HCT116 (cell line): ENCODE measurements around the gene FGD5. TPM values are rescaled to one million over a fixed set of nuclear protein-coding genes. Genes with fewer than 3 reads are reported as not detected.

Experiments
- ATAC-seq: fragments of 200-7000 bp; cut with Tn5 transposase; 2 replicates; pipeline ENCODE4 v1.9.1; 2020; ENCODE audit warnings: mild to moderate bottlenecking, moderate library complexity
- BruUV-seq: library from RNA; stranded (reverse); fragments of 400-500 nt; replicated peaks from 2 replicates; lab custom pipeline; 2021; lab: Mats Ljungman, UMichigan
- CTCF ChIA-PET: fragments of 300-600 bp; sonication (Branson Sonifier 250); formaldehyde crosslinking; loops from one replicate; lab custom pipeline; 2021; ENCODE audit warnings: antibody characterized with exemption; lab: Charles Lee
- POLR2A ChIA-PET: fragments of 300-600, 350-600 bp; sonication (Branson Sonifier 250); formaldehyde crosslinking; loops from one replicate; lab custom pipeline; 2021; ENCODE audit warnings: antibody characterized with exemption; lab: Charles Lee
- RAD21 ChIA-PET, 2 experiments: fragments of 300-600 bp; sonication (Branson Sonifier 250); formaldehyde crosslinking; loops; one replicate each; lab custom pipeline; 2023; ENCODE audit warnings: low total read pairs in 2 of 2; ENCODE audit not compliant: uncharacterized antibody in 2 of 2, unreplicated experiment in 2 of 2, low non-redundant PET in 1 of 2; lab: Charles Lee
- DNase-seq: peaks from one replicate; pipeline ENCODE4 v3.0.0-alpha.2; 2010; ENCODE audit warnings: low read depth, low spot score
- H2AFZ ChIP-seq: fragments of 200-600 bp; shearing (Covaris generic), sonication (generic); 2 replicates; pipeline ENCODE4 v1.6.1; 2017; ENCODE audit warnings: low read depth, mixed run types, mixed read lengths, antibody characterized with exemption, low read length; ENCODE audit not compliant: poor library complexity, severe bottlenecking
- H3K27ac ChIP-seq: 2 replicates; pipeline ENCODE4 v1.5.1; 2012; ENCODE audit warnings: low read depth, low read length
- H3K27me3 ChIP-seq: fragments of 200-600 bp; sonication (generic); 2 replicates; pipeline ENCODE4 v1.6.1; 2016; ENCODE audit warnings: mixed run types, low read length, mixed read lengths; ENCODE audit not compliant: insufficient read depth
- H3K36me3 ChIP-seq, 2 experiments: fragments of 200-500 bp in 1 of 2; fragments of 200-600 bp in 1 of 2; sonication (Bioruptor generic) in 1 of 2; sonication (generic) in 1 of 2; 2 replicates each; pipeline versions ENCODE4 v1.5.1 to v1.6.1; 2014 to 2016; ENCODE audit warnings: low read length in 2 of 2, inconsistent platforms in 1 of 2, mixed read lengths in 1 of 2, mixed run types in 1 of 2; ENCODE audit not compliant: insufficient read depth in 2 of 2, control insufficient read depth in 1 of 2
- H3K4me1 ChIP-seq, 2 experiments: fragments of 200-600 bp in 1 of 2; sonication (generic) in 1 of 2; 2 replicates each; pipeline versions ENCODE4 v1.5.1 to v1.6.1; 2012 to 2017; ENCODE audit warnings: low read length in 2 of 2, inconsistent platforms in 1 of 2, mild to moderate bottlenecking in 1 of 2, mixed read lengths in 1 of 2, mixed run types in 1 of 2, moderate library complexity in 1 of 2; ENCODE audit not compliant: insufficient read depth in 2 of 2, control insufficient read depth in 1 of 2
- H3K4me2 ChIP-seq: fragments of 200-600 bp; sonication (generic); 2 replicates; pipeline ENCODE4 v1.6.1; 2017; ENCODE audit warnings: mixed run types, low read length, mixed read lengths
- H3K4me3 ChIP-seq, 2 experiments: fragments of 200-600 bp in 1 of 2; sonication (generic) in 1 of 2; replicated peaks in 1 of 2; 2 replicates each; pipeline ENCODE4 v1.5.1; 2011 to 2016; ENCODE audit warnings: low read length in 2 of 2, control low read depth in 1 of 2, low read depth in 1 of 2, mild to moderate bottlenecking in 1 of 2, mixed read lengths in 1 of 2, mixed run types in 1 of 2
- H3K79me2 ChIP-seq: fragments of 200-600 bp; sonication (generic); 2 replicates; pipeline ENCODE4 v1.6.1; 2017; ENCODE audit warnings: mild to moderate bottlenecking, mixed run types, low read length, moderate library complexity, mixed read lengths; ENCODE audit not compliant: insufficient read depth
- H3K9ac ChIP-seq: fragments of 200-600 bp; sonication (generic); 2 replicates; pipeline ENCODE4 v1.6.1; 2016; ENCODE audit warnings: low read length, mixed read lengths
- H3K9me2 ChIP-seq: fragments of 200-600 bp; sonication (generic), shearing (Covaris generic); 2 replicates; pipeline ENCODE4 v1.6.1; 2017; ENCODE audit warnings: mixed run types, mild to moderate bottlenecking, moderate library complexity; ENCODE audit not compliant: insufficient read depth
- H3K9me3 ChIP-seq, 2 experiments: fragments of 200-500 bp in 1 of 2; fragments of 200-600 bp in 1 of 2; sonication (Bioruptor generic) in 1 of 2; sonication (generic) in 1 of 2; 2 replicates each; pipeline ENCODE4 v1.6.1; 2014 to 2017; ENCODE audit warnings: low read length in 2 of 2, mixed read lengths in 2 of 2, inconsistent platforms in 1 of 2, low read depth in 1 of 2, mild to moderate bottlenecking in 1 of 2, mixed run types in 1 of 2, moderate library complexity in 1 of 2; ENCODE audit not compliant: control insufficient read depth in 1 of 2, insufficient read depth in 1 of 2
- H4K20me1 ChIP-seq: fragments of 200-600 bp; sonication (generic), shearing (Covaris generic); 2 replicates; pipeline ENCODE4 v1.6.1; 2017; ENCODE audit warnings: mixed run types, mild to moderate bottlenecking, moderate library complexity; ENCODE audit not compliant: insufficient read depth
- ATF3 ChIP-seq: IDR thresholded peaks from 2 replicates; pipeline ENCODE4 v1.6.1; 2012
- EZH2 ChIP-seq: fragments of 200-600 bp; sonication (generic); IDR thresholded peaks from 2 replicates; pipeline ENCODE4 v1.6.1; 2017; ENCODE audit warnings: antibody characterized with exemption, mixed run types
- YY1 ChIP-seq: IDR thresholded peaks from 2 replicates; pipeline ENCODE4 v1.6.1; 2011; ENCODE audit warnings: low read length, low read depth, moderate library complexity, mild to moderate bottlenecking; ENCODE audit not compliant: insufficient replicate concordance; ENCODE audit errors: extremely low read depth
- intact Hi-C: fragments of 100-400 bp; cut with micrococcal nuclease; formaldehyde crosslinking; loops from 2 replicates; pipeline ENCODE4 v1.10.0; 2022
- total RNA-seq: library from RNA; stranded (reverse); gene quantifications from one replicate; pipeline ENCODE4 v1.2.1, GENCODE V29; 2021; ENCODE audit not compliant: unreplicated experiment

FGD5 gene
- total RNA-seq, 1 experiment from 2014 or later, result 0.22 TPM

- ATAC-seq (no peak), DNase-seq (no peak)
- no peak overlapping the region for H3K4me2 ChIP-seq
- no peaks in the 10 kb centered on the region for H4K20me1 ChIP-seq
- no peak overlapping the region for H3K27ac ChIP-seq
- intact Hi-C loops, result no loop called here
- CTCF ChIA-PET, result no interaction called here
- H3K9me2 ChIP-seq, result no peaks in the 10 kb centered on the region
- no peaks in the 10 kb centered on the region for H3K36me3 ChIP-seq
- RAD21 ChIA-PET, result no interaction called here
- peaks cover 17% of the 10 kb centered on the region; the same call in 1 of the 2 replicates for H3K27me3 ChIP-seq
- no peak overlapping the region for H3K9ac ChIP-seq
- 0 out of 4 replicates have a peak, but pooled peaks cover 0 to 3% of the 10 kb centered on the region in 2 experiments for H3K9me3 ChIP-seq
- no peak for TF ChIP-seq YY1
- no peaks in the 10 kb centered on the region for H3K79me2 ChIP-seq
- H3K4me3 ChIP-seq, result no peak overlapping the region
- POLR2A ChIA-PET, result no interaction called here
- no peak overlapping the region for H2AFZ ChIP-seq
- BruUV-seq, result no TSS peak
- no peaks in the 10 kb centered on the region for H3K4me1 ChIP-seq
Observed at GRCh38 chr3:14859880-14860279, 41.1 kb downstream of the FGD5 start.

DNA sequence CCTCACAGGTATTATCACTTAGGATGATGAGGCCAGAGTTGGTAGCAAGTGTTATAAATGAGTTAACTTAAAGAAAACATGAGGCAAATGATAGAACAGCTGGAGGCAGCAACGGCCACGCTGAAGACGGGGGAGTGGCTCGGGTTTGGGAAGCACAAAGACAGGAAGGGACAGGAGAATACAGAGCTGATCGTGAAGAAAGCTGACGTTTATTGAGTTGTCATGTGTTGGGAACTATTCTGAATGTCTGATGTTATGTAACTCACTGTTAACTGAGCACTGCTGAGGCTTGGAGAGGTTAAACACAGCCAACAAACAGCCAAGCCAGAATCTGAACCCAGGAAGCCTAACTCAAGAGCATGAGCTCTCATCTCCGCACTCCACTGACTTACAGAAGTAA lies 42.3 kb downstream of the FGD5 start:
- DNase-seq (no peak), ATAC-seq (no peak)
- POLR2A ChIA-PET, result no interaction called here

More for the DNA sequence above, 42.3 kb downstream of the FGD5 start:
- Histone ChIP-seq H3K9me2 (no peaks in the 10 kb centered on the region), H2AFZ (no peak overlapping the region), H3K79me2 (no peaks in the 10 kb centered on the region), H3K9me3 (0 out of 4 replicates have a peak, but pooled peaks cover 0 to 2% of the 10 kb centered on the region in 2 experiments), H4K20me1 (no peaks in the 10 kb centered on the region), H3K36me3 (no peaks in the 10 kb centered on the region), H3K9ac (no peak overlapping the region), H3K4me2 (no peak overlapping the region), H3K27me3 (peaks cover 17% of the 10 kb centered on the region; the same call in 1 of the 2 replicates), H3K4me3 (no peak overlapping the region), H3K4me1 (no peaks in the 10 kb centered on the region), H3K27ac (no peak overlapping the region)
- intact Hi-C loops, result no loop called here
- ChIA-PET RAD21 (no interaction called here), CTCF (no interaction called here)
- TF ChIP-seq EZH2 (no peak), ATF3 (no peak)
- no TSS peak for BruUV-seq
